Measurements from ENCODE around the gene KCNB1.

DNA sequence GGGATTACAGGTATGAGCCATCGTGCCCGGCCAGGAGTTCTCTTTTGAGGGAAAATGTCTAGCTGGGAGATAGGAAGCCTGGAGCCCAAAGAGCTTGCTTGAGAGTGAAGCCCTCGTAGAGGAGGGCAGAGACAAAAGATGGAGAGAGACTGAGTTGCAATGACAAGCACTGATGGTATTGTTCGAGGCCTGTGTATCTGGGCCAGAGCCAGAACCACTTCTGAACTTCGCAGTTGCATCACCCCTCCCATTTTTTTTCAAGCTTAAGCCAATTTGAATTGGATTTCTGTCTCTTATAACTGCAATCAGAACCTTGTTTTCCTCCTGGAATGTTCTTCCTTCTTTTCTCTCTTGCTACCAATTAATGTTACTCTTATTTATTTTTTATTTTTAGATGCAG is 83.1 kb downstream of the KCNB1 start:
- TF ChIP-seq PAX5 (IDR thresholded peaks at IDR 0.05; ENCODE audit: insufficient read depth, low read length, severe bottlenecking) (no peak), POLR2A (IDR thresholded peaks at IDR 0.05; ENCODE audit: low read depth, low read length) (no peak), TAF1 (IDR thresholded peaks at IDR 0.05; ENCODE audit: low read depth, low read length) (no peak), POLR2AphosphoS5 (IDR thresholded peaks at IDR 0.05; ENCODE audit: low read depth, low read length) (no peak)
